Esophagus squamous epithelium (tissue), 5 donors: Measurements from ENCODE around the gene TPI1. TPM values are rescaled to one million over a fixed set of nuclear protein-coding genes. Genes with fewer than 3 reads are reported as not detected.
A peak's percentile ranks its signal among the peaks of the same experiment; 100 is the strongest.
"Not testable (repeated sequence)": the region's sequence is repeated elsewhere in the genome, so short reads cannot be mapped to it uniquely, and the experiment has no call there.

ENCODE experiments used
- DNase-seq: peaks from one replicate; lab custom pipeline; 2025; lab: John Stamatoyannopoulos, UW
- H3K27ac ChIP-seq, 4 donors: fragments of 200-600 bp; sonication (generic); one replicate each; pipeline ENCODE4 v1.5.1; 2016 to 2019; ENCODE audit warnings: mild to moderate bottlenecking in 1 of 4
- H3K27me3 ChIP-seq, 4 donors: fragments of 200-600 bp; sonication (generic); 1 replicate in 3 of 4; 2 replicates in 1 of 4; pipeline versions ENCODE4 v1.5.1 to v1.6.0; 2017 to 2021; ENCODE audit warnings: antibody characterized with exemption in 1 of 4
- H3K36me3 ChIP-seq, 3 donors: fragments of 200-600 bp; sonication (generic); one replicate each; pipeline ENCODE4 v1.5.1; 2016 to 2019
- H3K4me1 ChIP-seq, 3 donors: fragments of 200-600 bp; sonication (generic); one replicate each; pipeline ENCODE4 v1.5.1; 2017 to 2019
- H3K4me3 ChIP-seq, 4 donors: fragments of 200-600 bp; sonication (generic); 1 replicate in 3 of 4; 2 replicates in 1 of 4; pipeline ENCODE4 v1.5.1; 2016 to 2019; ENCODE audit warnings: mild to moderate bottlenecking in 2 of 4, moderate library complexity in 1 of 4
- H3K9me3 ChIP-seq, 3 donors: fragments of 200-600 bp; sonication (generic); one replicate each; pipeline ENCODE4 v1.5.1; 2016 to 2019
- POLR2A ChIP-seq, 4 donors: fragments of 450-650 bp; IDR thresholded peaks; one replicate each; pipeline ENCODE4 v1.6.1; 2017; ENCODE audit warnings: antibody characterized with exemption in 4 of 4, mild to moderate bottlenecking in 4 of 4, moderate library complexity in 3 of 4
- WGBS, 2 donors: methylation state at CpG; one replicate each; pipeline ENCODE4 v1.1.5; 2018; 5-methylcytosine and 5-hydroxymethylcytosine counted together
- intact Hi-C: fragments of 100-400 bp; cut with DNase I; formaldehyde crosslinking; loops from one replicate; pipeline ENCODE4 v1.15.0; 2022
- total RNA-seq, 4 donors: library from RNA; depleted of rRNA; stranded (reverse); fragments of >200 nt; gene quantifications; one replicate each; pipeline ENCODE4 v1.1.0, GENCODE V29; 2016
- TF ChIP-seq, protein P1 (sequence below), 6 experiments: fragments of 450-650 bp in 4 of 6; fragments of 200-600 bp in 2 of 6; sonication (generic) in 2 of 6; IDR thresholded peaks; one replicate each; pipeline ENCODE4 v1.5.1; 2016 to 2019; ENCODE audit warnings: antibody characterized with exemption in 6 of 6, mild to moderate bottlenecking in 4 of 6, moderate library complexity in 4 of 6
- donor health status: DM: yes; HTN: yes; CAD: no.

Gene TPI1
- total RNA-seq, 4 donors from 2014 or later = 547 to 938 (median 723) TPM

- TF ChIP-seq, protein P1, sequence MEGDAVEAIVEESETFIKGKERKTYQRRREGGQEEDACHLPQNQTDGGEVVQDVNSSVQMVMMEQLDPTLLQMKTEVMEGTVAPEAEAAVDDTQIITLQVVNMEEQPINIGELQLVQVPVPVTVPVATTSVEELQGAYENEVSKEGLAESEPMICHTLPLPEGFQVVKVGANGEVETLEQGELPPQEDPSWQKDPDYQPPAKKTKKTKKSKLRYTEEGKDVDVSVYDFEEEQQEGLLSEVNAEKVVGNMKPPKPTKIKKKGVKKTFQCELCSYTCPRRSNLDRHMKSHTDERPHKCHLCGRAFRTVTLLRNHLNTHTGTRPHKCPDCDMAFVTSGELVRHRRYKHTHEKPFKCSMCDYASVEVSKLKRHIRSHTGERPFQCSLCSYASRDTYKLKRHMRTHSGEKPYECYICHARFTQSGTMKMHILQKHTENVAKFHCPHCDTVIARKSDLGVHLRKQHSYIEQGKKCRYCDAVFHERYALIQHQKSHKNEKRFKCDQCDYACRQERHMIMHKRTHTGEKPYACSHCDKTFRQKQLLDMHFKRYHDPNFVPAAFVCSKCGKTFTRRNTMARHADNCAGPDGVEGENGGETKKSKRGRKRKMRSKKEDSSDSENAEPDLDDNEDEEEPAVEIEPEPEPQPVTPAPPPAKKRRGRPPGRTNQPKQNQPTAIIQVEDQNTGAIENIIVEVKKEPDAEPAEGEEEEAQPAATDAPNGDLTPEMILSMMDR (IDR thresholded peaks at IDR 0.05) = no peak
- Histone ChIP-seq H3K9me3 (no peaks in the 10 kb centered on the region), H3K4me1 (peaks cover 41 to 75% (median 42%) of the 10 kb centered on the region in 3 donors), H3K27me3 (no peaks in the 10 kb centered on the region), H3K36me3 (peaks cover 5 to 37% (median 8%) of the 10 kb centered on the region in 3 donors), H3K27ac (peak overlapping the region; percentile 78 to 94 (median 92)), H3K4me3 (peak overlapping the region in 3 of 4 donors; percentile 73 to 89 (median 85))
- DNase-seq = no peak
- intact Hi-C loops = loop anchor here (10.0 kb wide), 1 partner anchor 53 kb away; the partner anchor contains the start of gene ATN1
- 41 to 52% methylated on average over 7 to 11 of the region's 12 CpGs for WGBS, 2 donors
These were observed 4.0 kb downstream of the TPI1 start for GRCh38 chr12:6871052-6871957.

DNA sequence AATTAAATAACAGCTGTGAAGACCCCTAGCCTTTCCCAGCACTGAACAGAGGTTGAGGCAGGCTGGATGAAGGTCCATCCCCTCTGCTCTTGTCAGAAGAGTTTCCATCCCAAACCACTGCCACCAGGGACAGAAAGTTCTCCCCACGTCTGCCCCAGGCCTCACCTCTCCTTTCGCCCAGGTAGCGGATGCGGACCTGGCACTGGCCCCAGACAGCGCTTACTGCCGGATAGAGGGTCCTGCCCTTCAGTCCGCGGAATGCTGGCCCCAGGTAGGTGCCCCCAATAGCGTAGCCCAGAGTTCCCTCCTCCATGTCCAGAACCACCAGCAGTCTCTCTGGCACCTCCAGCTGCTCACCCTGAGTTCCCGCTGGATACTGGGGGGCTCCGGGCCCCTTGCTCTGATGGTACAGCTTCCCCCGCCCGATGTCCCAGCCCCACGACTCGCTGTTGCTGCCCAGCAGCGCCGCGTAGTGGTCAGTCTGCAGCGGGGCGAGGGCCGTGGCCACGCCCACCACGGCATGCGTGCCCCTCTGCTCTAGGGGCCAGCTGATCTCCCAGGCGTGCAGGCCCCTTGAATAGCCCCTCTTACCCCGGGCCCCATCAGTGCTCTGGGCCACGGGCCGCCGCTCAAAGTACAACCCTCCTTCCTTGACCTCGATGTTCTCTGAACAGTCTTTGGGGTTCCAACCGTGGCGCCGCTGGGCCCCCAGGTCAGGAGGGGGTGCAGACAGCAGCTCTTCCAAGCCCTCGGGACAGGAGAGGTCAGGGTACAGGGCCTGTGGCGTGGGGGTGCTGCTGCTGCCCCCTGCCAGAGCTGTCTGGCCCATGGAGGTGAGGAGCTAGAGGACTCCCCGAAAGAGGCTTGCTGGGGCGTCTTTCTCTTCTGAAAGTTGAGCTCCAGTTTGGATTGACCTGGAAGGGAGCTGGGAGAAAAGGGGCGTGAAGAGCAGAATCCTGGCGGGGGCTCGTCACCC is 5.0 kb downstream of the TPI1 start:
- intact Hi-C loops = loop anchor here (10.0 kb wide), 1 partner anchor 52 kb away; the partner anchor contains the start of gene ATN1
- Histone ChIP-seq H3K9me3 (no peaks in the 10 kb centered on the region), H3K4me3 (peak overlapping the region; percentile 53 to 89 (median 79)), H3K4me1 (peaks cover 34 to 66% (median 36%) of the 10 kb centered on the region in 3 donors), H3K27me3 (no peaks in the 10 kb centered on the region), H3K27ac (peak overlapping the region; percentile 78 to 94 (median 92)), H3K36me3 (peaks cover 5 to 37% (median 8%) of the 10 kb centered on the region in 3 donors)
- WGBS, 2 donors = 3% methylated on average over 24 of the region's 40 CpGs; no CpG with 5 or more reads in 1 of the 2 donors
- no peak for TF ChIP-seq POLR2A (IDR thresholded peaks at IDR 0.05)
- TF ChIP-seq, protein P1 (IDR thresholded peaks at IDR 0.05) = peak; percentile 82 to 96 (median 94)
- no peak for DNase-seq

- Histone ChIP-seq H3K4me3 (peak within 1 kb of the TSS; percentile 53 to 89 (median 79)), H3K4me1 (peaks cover 32 to 61% (median 35%) of the 10 kb centered on the region in 3 donors), H3K36me3 (peaks cover 5 to 46% (median 8%) of the 10 kb centered on the region in 3 donors), H3K27me3 (no peaks in the 10 kb centered on the region), H3K27ac (peak within 1 kb of the TSS; percentile 78 to 94 (median 92)), H3K9me3 (no peaks in the 10 kb centered on the region)
- intact Hi-C loops = loop anchor here (10.0 kb wide), 1 partner anchor 51 kb away; the partner anchor contains the start of gene ATN1
- WGBS, 2 donors = 0 to 1% methylated on average over 7 to 16 of the region's 66 CpGs
- DNase-seq = peak; percentile 78
- TF ChIP-seq POLR2A (IDR thresholded peaks at IDR 0.05) = peak in 1 of 4 donors; percentile 84
- TF ChIP-seq, protein P1 (IDR thresholded peaks at IDR 0.05) = peak in 2 of 6 experiments; percentile 20 to 27
These were observed 6.0 kb downstream of the TPI1 start, which contains the start of gene SPSB2 for GRCh38 chr12:6873094-6874014. SPSB2 (minus strand) TSS chr12:6873303; CDS start chr12:6872901, 402 bp downstream.

GRCh38 chr12:6874015-6874368 is 6.7 kb downstream of the TPI1 start:
- H3K4me1 ChIP-seq = peaks cover 26 to 55% (median 28%) of the 10 kb centered on the region in 3 donors
- not testable (repeated sequence) for H3K9me3 ChIP-seq, H3K27me3 ChIP-seq, DNase-seq
- intact Hi-C loops = loop anchor here (10.0 kb wide), 1 partner anchor 51 kb away; the partner anchor contains the start of gene ATN1
- H3K4me3 ChIP-seq = peak overlapping the region; percentile 53 to 89 (median 79)
- H3K27ac ChIP-seq = peak overlapping the region; percentile 78 to 94 (median 92)
- H3K36me3 ChIP-seq = peaks cover 5 to 42% (median 8%) of the 10 kb centered on the region in 3 donors
- 56 to 58% methylated on average over 9 of the region's 9 CpGs for WGBS, 2 donors

DNA sequence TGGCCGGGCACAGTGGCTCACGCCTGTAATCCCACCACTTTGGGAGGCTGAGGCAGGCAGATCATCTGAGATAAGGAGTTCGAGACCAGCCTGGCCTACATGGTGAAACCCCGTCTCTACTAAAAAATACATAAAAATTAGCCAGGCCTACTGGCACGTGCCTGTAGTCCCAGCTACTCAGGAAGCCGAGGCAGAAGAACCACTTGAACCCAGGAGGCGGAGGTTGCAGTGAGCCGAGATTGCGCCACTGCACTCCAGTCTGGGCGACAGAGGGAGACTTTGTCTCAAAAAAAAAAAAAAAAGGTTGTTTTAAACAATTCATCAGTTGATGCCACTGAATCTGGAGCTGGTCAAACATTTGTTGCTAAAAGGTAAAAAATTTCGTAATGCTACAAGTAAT is 12.5 kb downstream of the TPI1 start:
- H3K9me3 ChIP-seq, H3K27ac ChIP-seq, H3K4me3 ChIP-seq, DNase-seq, H3K4me1 ChIP-seq, H3K27me3 ChIP-seq: not testable (repeated sequence)
- WGBS, 2 donors = 78 to 88% methylated on average over 8 to 9 of the region's 11 CpGs
- H3K36me3 ChIP-seq = peaks cover 0 to 39% (median 5%) of the 10 kb centered on the region in 3 donors
- intact Hi-C loops = loop anchor here (10.0 kb wide), 1 partner anchor 45 kb away; the partner anchor contains the start of gene ATN1
